Effector memory CD4-positive, alpha-beta T cell (primary cell): ENCODE results near the gene PROC.
A peak's percentile ranks its signal among the peaks of the same experiment; 100 is the strongest.
"Not testable (repeated sequence)": the region's sequence is repeated elsewhere in the genome, so short reads cannot be mapped to it uniquely, and the experiment has no call there.

Experiments used
- DNase-seq, 3 donors: peaks; one replicate each; pipeline ENCODE4 v3.0.0-alpha.2; 2020
- H3K27ac ChIP-seq: 2 replicates; pipeline ENCODE4 v1.7.0; 2013; ENCODE audit warnings: mild to moderate bottlenecking, low read length, moderate library complexity; ENCODE audit not compliant: insufficient read depth, poor library complexity, severe bottlenecking
- H3K27me3 ChIP-seq: replicated peaks from 2 replicates; pipeline ENCODE4 v1.7.0; 2013; ENCODE audit warnings: mild to moderate bottlenecking, low read length; ENCODE audit not compliant: insufficient read depth, control insufficient read depth, poor library complexity, severe bottlenecking
- H3K36me3 ChIP-seq: 2 replicates; pipeline ENCODE4 v1.7.0; 2013; ENCODE audit warnings: mild to moderate bottlenecking, low read length, moderate library complexity; ENCODE audit not compliant: control insufficient read depth, insufficient read depth
- H3K4me1 ChIP-seq: 2 replicates; pipeline ENCODE4 v1.7.0; 2013; ENCODE audit warnings: low read length, mild to moderate bottlenecking; ENCODE audit not compliant: control insufficient read depth, insufficient read depth, poor library complexity, severe bottlenecking
- H3K4me3 ChIP-seq: 2 replicates; pipeline ENCODE4 v1.7.0; 2013; ENCODE audit warnings: low read length, low read depth, mild to moderate bottlenecking; ENCODE audit not compliant: insufficient read depth, poor library complexity, severe bottlenecking
- H3K9me3 ChIP-seq: 2 replicates; pipeline ENCODE4 v1.7.0; 2013; ENCODE audit warnings: mild to moderate bottlenecking, low read length, moderate library complexity; ENCODE audit not compliant: control insufficient read depth

PROC gene

GRCh38 chr2:127406454-127406853 lies 11.8 kb upstream of the PROC start:
- H3K4me1 ChIP-seq: peaks cover 10% of the 10 kb centered on the region

DNA sequence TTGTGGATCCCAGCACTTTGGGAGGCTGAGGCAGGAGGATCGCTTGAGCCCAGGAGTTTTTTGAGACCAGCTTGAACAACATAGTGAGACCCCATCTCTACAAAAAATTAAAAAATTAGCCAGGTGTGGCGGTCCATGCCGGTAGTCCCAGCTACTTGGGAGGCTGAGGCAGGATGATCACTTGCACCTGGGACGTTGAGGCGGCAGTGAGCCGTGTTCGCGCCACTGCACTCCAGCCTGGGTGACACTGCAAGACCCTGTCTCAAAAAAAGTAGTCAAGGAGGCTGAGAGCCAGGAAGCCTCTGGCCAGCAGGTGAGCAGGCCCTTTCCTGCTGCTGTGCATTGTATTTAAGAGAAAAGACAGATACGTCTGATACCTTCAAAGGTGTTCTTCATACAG lies 11.1 kb upstream of the PROC start:
- Histone ChIP-seq H3K4me3 (no peak overlapping the region), H3K27me3 (no peaks in the 10 kb centered on the region), H3K27ac (no peak overlapping the region), H3K9me3 (no peaks in the 10 kb centered on the region), H3K4me1 (peaks cover 10% of the 10 kb centered on the region), H3K36me3 (no peaks in the 10 kb centered on the region)
- no peak for DNase-seq

More at GRCh38 chr2:127406454-127406853, 11.8 kb upstream of the PROC start:
- no peak overlapping the region for H3K27ac ChIP-seq
- H3K9me3 ChIP-seq: no peaks in the 10 kb centered on the region
- DNase-seq: no peak
- no peak overlapping the region for H3K4me3 ChIP-seq
- no peaks in the 10 kb centered on the region for H3K36me3 ChIP-seq
- no peaks in the 10 kb centered on the region for H3K27me3 ChIP-seq

GRCh38 chr2:127407661-127408003 lies 10.6 kb upstream of the PROC start:
- DNase-seq: no peak
- no peaks in the 10 kb centered on the region for H3K27me3 ChIP-seq
- H3K4me1 ChIP-seq: peaks cover 10% of the 10 kb centered on the region
- no peaks in the 10 kb centered on the region for H3K36me3 ChIP-seq
- H3K27ac ChIP-seq: peak overlapping the region; percentile 30
- H3K4me3 ChIP-seq: peak overlapping the region; percentile 43
- no peaks in the 10 kb centered on the region for H3K9me3 ChIP-seq

- Histone ChIP-seq H3K4me1 (peaks cover 10% of the 10 kb centered on the region), H3K4me3 (peak overlapping the region; percentile 52), H3K27me3 (no peaks in the 10 kb centered on the region), H3K27ac (peak overlapping the region; percentile 35), H3K9me3 (no peaks in the 10 kb centered on the region), H3K36me3 (no peaks in the 10 kb centered on the region)
- DNase-seq: peak; percentile 84 to 92 (median 91)
These were observed 10.0 kb upstream of the PROC start for GRCh38 chr2:127408004-127408806.

DNA sequence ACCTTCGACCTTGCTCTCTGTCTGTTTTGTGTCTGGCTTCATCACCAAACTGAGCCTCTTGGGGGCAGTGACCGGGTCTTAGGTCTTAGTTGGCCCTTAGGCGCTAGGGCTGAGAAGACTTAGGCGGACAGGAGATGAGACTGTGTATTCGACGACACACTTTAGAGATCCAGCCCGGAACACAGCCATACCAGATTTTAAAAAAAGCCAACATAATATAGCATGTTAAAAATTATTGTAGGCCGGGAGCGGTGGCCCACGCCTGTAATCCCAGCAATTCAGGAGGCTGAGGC lies 9.5 kb upstream of the PROC start:
- Histone ChIP-seq H3K27ac (no peak overlapping the region), H3K4me3 (peak overlapping the region; percentile 52), H3K4me1 (peaks cover 10% of the 10 kb centered on the region)

DNA sequence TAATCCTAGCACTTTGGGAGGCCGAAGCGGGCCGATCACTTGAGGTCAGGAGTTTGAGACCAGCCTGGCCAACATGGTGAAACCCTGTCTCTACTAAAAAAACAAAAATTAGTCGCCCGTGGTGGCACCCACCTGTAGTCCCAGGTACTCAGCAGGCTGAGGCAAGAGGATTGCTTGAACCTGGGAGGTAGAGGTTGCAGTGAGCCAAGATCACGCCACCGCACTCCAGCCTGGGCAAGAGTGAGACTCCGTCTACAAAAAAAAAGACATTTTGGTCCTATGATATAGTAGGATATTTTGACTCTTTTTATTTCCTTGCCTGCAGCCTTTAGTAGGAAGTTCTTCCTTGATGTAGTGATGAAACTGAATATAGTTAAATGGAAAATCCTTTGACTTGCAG lies 8.5 kb upstream of the PROC start:
- peaks cover 10% of the 10 kb centered on the region for H3K4me1 ChIP-seq
- not testable (repeated sequence) for H3K36me3 ChIP-seq, H3K9me3 ChIP-seq, H3K27ac ChIP-seq, DNase-seq, H3K27me3 ChIP-seq, H3K4me3 ChIP-seq

More for the DNA sequence above, 9.5 kb upstream of the PROC start:
- Histone ChIP-seq H3K27me3 (no peaks in the 10 kb centered on the region), H3K9me3 (no peaks in the 10 kb centered on the region), H3K36me3 (no peaks in the 10 kb centered on the region)
- DNase-seq: no peak

GRCh38 chr2:127410871-127411652 lies 7.2 kb upstream of the PROC start:
- Histone ChIP-seq H3K4me1 (peaks cover 16% of the 10 kb centered on the region), H3K4me3 (no peak overlapping the region)
- DNase-seq: no peak

GRCh38 chr2:127411653-127412369 lies 6.4 kb upstream of the PROC start:
- no peaks in the 10 kb centered on the region for H3K9me3 ChIP-seq
- H3K36me3 ChIP-seq: no peaks in the 10 kb centered on the region
- no peak overlapping the region for H3K27ac ChIP-seq
- no peak overlapping the region for H3K4me3 ChIP-seq
- DNase-seq: no peak
- peaks cover 22% of the 10 kb centered on the region for H3K4me1 ChIP-seq
- H3K27me3 ChIP-seq: no peaks in the 10 kb centered on the region

More at GRCh38 chr2:127410871-127411652, 7.2 kb upstream of the PROC start:
- Histone ChIP-seq H3K9me3 (no peaks in the 10 kb centered on the region), H3K36me3 (no peaks in the 10 kb centered on the region), H3K27me3 (no peaks in the 10 kb centered on the region), H3K27ac (no peak overlapping the region)

DNA sequence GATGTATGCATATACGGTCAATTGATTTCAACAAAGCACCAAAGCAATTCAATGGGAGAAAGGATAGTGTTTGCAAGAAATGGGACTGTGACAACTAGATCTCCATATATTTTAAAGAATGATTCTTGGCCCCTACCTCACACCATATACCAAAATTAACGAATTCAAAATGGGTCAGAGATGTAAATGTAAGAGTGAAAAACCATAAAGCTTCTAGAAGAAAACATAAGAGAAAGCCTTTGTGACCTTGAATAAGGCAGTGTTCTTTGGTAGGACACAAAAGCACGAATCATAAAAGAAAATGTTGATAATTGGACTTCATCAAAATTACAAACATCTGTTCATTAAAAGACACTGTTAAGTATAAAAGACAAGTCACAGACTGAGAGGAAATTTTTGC lies 5.0 kb upstream of the PROC start:
- Histone ChIP-seq H3K27ac (no peak overlapping the region), H3K4me1 (peaks cover 17% of the 10 kb centered on the region)

More for the DNA sequence above, 5.0 kb upstream of the PROC start:
- H3K9me3 ChIP-seq: no peaks in the 10 kb centered on the region
- no peaks in the 10 kb centered on the region for H3K27me3 ChIP-seq
- H3K4me3 ChIP-seq: no peak overlapping the region
- no peaks in the 10 kb centered on the region for H3K36me3 ChIP-seq
- DNase-seq: no peak
